Measurements from ENCODE around the gene NOG. TPM values are rescaled to one million over a fixed set of nuclear protein-coding genes. Genes with fewer than 3 reads are reported as not detected.

The NOG gene
- total RNA-seq, 2 experiments from 2014 or later = not detected

GRCh38 chr17:56581635-56582627 is 11.6 kb upstream of the NOG start:
- ChIA-PET CTCF (ENCODE audit: unreplicated experiment) (no interaction called here), POLR2A (no interaction called here)
- Histone ChIP-seq H3K9me2 (ENCODE audit: insufficient read depth, low read length) (no peaks in the 10 kb centered on the region), H3K4me1 (ENCODE audit: insufficient read depth, low read length, poor library complexity, severe bottlenecking) (no peaks in the 10 kb centered on the region), H2AFZ (ENCODE audit: low read length) (no peak overlapping the region), H4K20me1 (ENCODE audit: insufficient read depth, low read length) (no peaks in the 10 kb centered on the region), H3K4me2 (ENCODE audit: low read length) (no peak overlapping the region), H3K79me2 (ENCODE audit: insufficient read depth, low read depth, low read length) (no peaks in the 10 kb centered on the region), H3K36me3 (ENCODE audit: insufficient read depth, low read length) (no peaks in the 10 kb centered on the region), H3K9me3 (ENCODE audit: low read length) (no peaks in the 10 kb centered on the region), H3K4me3 (ENCODE audit: low read depth, low read length, poor library complexity, severe bottlenecking) (no peak overlapping the region), H3K27ac (ENCODE audit: low read depth, low read length, poor library complexity, severe bottlenecking) (no peak overlapping the region)
- BruUV-seq (replicated peaks) = no TSS peak
- DNase-seq (ENCODE audit: low spot score) = no peak
- intact Hi-C loops (cut with micrococcal nuclease; ENCODE audit: unreplicated experiment) = no loop called here
- TF ChIP-seq, protein P1, sequence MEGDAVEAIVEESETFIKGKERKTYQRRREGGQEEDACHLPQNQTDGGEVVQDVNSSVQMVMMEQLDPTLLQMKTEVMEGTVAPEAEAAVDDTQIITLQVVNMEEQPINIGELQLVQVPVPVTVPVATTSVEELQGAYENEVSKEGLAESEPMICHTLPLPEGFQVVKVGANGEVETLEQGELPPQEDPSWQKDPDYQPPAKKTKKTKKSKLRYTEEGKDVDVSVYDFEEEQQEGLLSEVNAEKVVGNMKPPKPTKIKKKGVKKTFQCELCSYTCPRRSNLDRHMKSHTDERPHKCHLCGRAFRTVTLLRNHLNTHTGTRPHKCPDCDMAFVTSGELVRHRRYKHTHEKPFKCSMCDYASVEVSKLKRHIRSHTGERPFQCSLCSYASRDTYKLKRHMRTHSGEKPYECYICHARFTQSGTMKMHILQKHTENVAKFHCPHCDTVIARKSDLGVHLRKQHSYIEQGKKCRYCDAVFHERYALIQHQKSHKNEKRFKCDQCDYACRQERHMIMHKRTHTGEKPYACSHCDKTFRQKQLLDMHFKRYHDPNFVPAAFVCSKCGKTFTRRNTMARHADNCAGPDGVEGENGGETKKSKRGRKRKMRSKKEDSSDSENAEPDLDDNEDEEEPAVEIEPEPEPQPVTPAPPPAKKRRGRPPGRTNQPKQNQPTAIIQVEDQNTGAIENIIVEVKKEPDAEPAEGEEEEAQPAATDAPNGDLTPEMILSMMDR (conservative IDR thresholded peaks at IDR 0.05; ENCODE audit: low read length) = no peak
- no peak for TF ChIP-seq EZH2phosphoT487 (IDR thresholded peaks at IDR 0.05; ENCODE audit: borderline replicate concordance, low read depth, low read length)

- Histone ChIP-seq H2AFZ (ENCODE audit: low read length) (no peak overlapping the region), H3K4me1 (ENCODE audit: insufficient read depth, low read length, poor library complexity, severe bottlenecking) (no peaks in the 10 kb centered on the region), H4K20me1 (ENCODE audit: insufficient read depth, low read length) (no peaks in the 10 kb centered on the region), H3K79me2 (ENCODE audit: insufficient read depth, low read depth, low read length) (no peaks in the 10 kb centered on the region), H3K27ac (ENCODE audit: low read depth, low read length, poor library complexity, severe bottlenecking) (no peak overlapping the region), H3K4me3 (ENCODE audit: low read depth, low read length, poor library complexity, severe bottlenecking) (no peak overlapping the region), H3K9me3 (ENCODE audit: low read length) (no peaks in the 10 kb centered on the region), H3K4me2 (ENCODE audit: low read length) (no peak overlapping the region), H3K9me2 (ENCODE audit: insufficient read depth, low read length) (no peaks in the 10 kb centered on the region), H3K36me3 (ENCODE audit: insufficient read depth, low read length) (no peaks in the 10 kb centered on the region)
- no peak for DNase-seq (ENCODE audit: low spot score)
- BruUV-seq (replicated peaks) = no TSS peak
- TF ChIP-seq, protein P1 (conservative IDR thresholded peaks at IDR 0.05; ENCODE audit: low read length) = no peak
- TF ChIP-seq EZH2phosphoT487 (IDR thresholded peaks at IDR 0.05; ENCODE audit: borderline replicate concordance, low read depth, low read length) = no peak
- intact Hi-C loops (cut with micrococcal nuclease; ENCODE audit: unreplicated experiment) = no loop called here
- POLR2A ChIA-PET = no interaction called here
- CTCF ChIA-PET (ENCODE audit: unreplicated experiment) = interaction anchor here (0.6 kb wide), 1 partner anchor 1782 kb away, joined by 3 read pairs; no protein-coding TSS in a partner anchor
Observed at GRCh38 chr17:56583772-56584171, 9.7 kb upstream of the NOG start.

DNA sequence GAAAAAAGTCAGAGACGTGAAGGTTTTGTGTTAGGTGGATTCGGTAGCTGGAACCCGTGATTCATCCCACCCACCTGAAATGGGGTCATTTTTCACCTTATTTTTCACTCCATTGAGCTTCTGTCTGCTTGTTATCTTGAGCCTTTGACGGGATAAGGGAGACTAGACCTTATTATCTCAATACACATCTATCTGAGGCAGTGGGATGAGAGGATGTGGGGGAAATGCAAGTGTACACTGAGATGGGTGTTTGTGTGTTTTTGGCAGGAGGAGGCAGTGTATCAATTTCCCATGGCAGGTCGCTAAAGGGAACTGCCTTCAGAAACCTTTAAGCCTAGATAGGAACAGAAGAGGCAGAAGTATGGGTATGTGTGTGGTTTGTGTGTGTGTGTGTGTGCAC is 6.2 kb upstream of the NOG start:
- BruUV-seq (replicated peaks) = no TSS peak
- H3K79me2 ChIP-seq (ENCODE audit: insufficient read depth, low read depth, low read length) = no peaks in the 10 kb centered on the region
- no peak overlapping the region for H3K27ac ChIP-seq (ENCODE audit: low read depth, low read length, poor library complexity, severe bottlenecking)
- no peaks in the 10 kb centered on the region for H3K9me3 ChIP-seq (ENCODE audit: low read length)
- no peaks in the 10 kb centered on the region for H4K20me1 ChIP-seq (ENCODE audit: insufficient read depth, low read length)
- intact Hi-C loops (cut with micrococcal nuclease; ENCODE audit: unreplicated experiment) = no loop called here
- no peak overlapping the region for H3K4me2 ChIP-seq (ENCODE audit: low read length)
- DNase-seq (ENCODE audit: low spot score) = no peak
- CTCF ChIA-PET (ENCODE audit: unreplicated experiment) = no interaction called here
- no peaks in the 10 kb centered on the region for H3K36me3 ChIP-seq (ENCODE audit: insufficient read depth, low read length)
- H3K9me2 ChIP-seq (ENCODE audit: insufficient read depth, low read length) = no peaks in the 10 kb centered on the region
- TF ChIP-seq, protein P1 (conservative IDR thresholded peaks at IDR 0.05; ENCODE audit: low read length) = no peak
- TF ChIP-seq EZH2phosphoT487 (IDR thresholded peaks at IDR 0.05; ENCODE audit: borderline replicate concordance, low read depth, low read length) = no peak
- POLR2A ChIA-PET = no interaction called here
- no peak overlapping the region for H3K4me3 ChIP-seq (ENCODE audit: low read depth, low read length, poor library complexity, severe bottlenecking)
- no peaks in the 10 kb centered on the region for H3K4me1 ChIP-seq (ENCODE audit: insufficient read depth, low read length, poor library complexity, severe bottlenecking)
- no peak overlapping the region for H2AFZ ChIP-seq (ENCODE audit: low read length)
